ENCODE data around the gene VSNL1.

VSNL1 gene

DNA sequence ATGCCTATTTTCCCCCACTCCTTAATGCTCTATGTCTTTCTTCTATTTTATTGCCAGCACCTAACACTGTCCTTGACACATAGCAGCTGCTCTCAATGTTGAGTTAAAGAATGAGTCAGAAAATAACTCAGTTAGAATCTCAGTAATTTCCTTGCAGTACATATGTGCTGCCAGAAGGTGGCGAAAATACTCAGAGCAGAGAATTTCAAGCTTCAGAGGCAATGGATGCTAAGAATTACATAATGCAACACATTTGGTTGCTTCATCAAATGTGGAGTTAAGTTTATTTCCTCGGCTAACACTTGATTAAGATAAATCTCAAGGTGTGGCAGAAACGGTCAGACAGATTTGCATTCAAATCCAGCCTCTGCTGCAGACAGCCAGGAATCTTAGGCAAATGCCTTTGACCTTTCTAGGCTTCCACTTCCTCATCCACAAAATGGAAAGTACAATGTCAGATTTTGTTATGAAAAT, 105.6 kb downstream of the VSNL1 start:
- DNase-seq (ENCODE audit: low read depth), result peak; percentile 68

DNA sequence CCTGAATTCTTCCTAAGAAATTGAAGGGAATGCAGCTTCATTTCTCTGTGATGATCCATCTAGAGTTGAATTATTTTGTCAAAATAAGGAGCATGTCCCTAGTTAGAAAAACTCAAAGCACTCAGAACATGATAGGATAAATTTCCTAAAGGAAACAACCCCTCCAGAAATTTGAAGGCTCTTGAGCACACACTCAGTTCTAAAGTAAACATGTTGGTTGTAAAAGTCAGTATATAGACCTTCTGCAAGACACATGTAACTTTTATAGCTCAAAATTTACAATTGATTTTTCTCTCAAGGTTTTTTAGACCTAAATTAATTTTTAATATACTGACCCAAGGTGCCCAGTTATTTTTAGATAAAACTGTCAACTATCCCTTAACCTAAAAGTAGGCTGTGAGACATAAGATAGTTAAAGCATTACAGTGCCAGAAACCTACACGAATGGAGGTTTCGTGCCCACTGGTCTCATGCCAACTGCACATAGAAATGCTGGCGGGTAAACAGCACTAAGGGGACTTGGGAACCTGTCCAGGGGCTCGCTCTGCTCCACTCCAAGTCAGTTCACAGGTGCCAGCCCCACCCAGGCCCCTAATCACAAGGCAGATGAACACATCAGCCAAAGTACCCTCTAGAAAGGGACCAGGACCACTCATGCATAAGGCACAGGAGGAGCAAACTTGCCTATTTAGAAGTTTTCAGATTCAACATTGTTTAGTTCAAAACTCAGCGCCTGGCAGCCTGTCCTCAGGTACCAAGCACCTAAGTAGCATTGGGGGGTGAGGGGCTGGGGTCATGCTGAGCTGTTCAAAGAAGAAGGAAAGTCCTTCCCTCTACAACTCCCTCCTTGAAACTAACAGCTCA, 106.6 kb downstream of the VSNL1 start:
- DNase-seq (ENCODE audit: low read depth), result no peak

DNA sequence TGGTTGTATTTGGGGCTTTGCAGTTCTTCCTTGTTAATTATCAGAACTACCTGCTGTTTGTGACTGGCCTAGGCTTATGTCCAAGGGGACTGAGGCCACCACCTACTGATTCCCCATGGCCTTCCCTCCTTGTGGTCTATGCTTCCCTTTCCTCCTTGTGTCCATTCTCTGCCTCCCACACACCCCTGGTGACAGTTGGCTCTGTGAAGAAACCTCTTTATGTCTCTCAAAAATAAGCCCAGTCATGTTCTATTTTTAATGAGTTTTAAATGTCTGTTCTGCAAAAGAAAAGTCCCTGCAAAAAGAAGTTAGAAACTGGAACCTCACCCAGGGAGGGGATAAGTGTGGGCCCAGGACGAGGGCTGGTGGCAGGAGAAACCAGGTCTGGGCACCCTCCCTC, 108.1 kb downstream of the VSNL1 start:
- DNase-seq (ENCODE audit: low read depth), result no peak

DNA sequence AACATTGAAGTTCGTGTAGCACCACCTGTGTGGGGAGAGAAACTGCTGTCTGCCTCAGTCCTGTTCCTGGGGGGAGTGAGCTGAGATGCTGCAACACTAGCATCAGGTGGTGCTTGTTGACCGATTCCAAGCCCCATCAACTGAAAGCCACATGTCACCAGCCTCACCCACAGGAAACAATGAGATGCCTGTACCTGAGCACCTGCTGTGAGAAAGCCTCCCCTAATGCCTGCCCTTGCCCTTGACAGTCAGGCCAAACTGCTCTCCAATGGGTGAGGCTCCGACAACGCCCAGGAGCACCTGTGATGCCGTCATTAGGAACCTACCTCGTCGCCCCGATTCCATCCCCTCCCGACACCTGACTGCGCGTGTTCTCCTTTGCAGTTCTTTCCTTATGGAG, 108.5 kb downstream of the VSNL1 start:
- no peak for DNase-seq (ENCODE audit: low read depth)

DNA sequence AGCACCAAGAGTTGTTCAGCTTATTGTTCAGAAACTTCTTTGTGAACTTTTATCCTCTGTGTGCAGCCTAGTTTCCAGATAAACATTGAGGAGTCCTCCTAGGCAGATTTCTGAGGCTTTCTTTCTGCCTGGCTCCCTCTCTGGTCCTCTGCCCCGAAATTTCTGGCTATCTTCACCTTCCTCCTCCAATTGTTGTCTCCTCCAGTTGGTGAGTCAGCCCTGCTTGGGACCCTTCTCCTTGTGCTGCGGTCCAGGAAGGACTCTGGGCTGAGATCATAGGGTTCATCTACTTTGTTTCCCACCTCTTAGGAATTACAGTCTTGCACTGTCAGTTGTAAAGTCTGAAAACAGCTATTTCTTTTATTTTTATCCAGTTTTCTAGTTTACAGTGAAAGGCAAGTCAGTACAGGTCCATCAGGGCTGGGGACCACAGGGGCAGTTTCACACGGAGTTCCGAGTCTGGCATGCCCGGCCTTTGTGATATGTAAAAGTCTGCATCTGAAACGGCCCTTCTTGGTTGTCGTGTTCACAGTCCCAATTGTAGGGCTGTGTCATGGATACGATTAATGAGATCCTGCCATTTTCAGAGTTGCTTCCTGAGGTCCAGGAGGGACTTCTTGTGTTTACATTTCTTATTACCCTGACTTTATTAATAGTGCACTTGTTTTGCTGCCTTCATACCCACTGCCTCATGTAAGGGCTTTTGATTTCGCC, 112.3 kb downstream of the VSNL1 start:
- no peak for DNase-seq (ENCODE audit: low read depth)

DNA sequence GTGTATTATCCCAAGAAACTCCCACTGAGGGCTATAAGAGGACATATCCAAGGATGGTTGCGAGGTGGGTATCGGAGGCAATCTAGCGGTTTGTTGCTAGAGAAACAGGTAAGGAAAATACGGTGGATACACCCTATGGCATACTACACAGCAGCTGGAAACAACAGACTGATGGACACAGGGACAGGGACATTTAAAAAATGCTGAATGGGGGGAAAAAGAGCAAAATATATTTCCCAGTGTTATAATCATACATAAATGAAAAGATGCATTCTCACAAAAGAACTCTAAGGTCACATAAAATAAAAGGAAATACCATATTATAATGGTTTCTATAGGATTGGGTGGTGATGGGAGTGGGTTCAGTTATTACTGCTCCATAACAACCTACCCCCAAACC, 117.3 kb downstream of the VSNL1 start:
- no peak for DNase-seq (ENCODE audit: low read depth)

DNA sequence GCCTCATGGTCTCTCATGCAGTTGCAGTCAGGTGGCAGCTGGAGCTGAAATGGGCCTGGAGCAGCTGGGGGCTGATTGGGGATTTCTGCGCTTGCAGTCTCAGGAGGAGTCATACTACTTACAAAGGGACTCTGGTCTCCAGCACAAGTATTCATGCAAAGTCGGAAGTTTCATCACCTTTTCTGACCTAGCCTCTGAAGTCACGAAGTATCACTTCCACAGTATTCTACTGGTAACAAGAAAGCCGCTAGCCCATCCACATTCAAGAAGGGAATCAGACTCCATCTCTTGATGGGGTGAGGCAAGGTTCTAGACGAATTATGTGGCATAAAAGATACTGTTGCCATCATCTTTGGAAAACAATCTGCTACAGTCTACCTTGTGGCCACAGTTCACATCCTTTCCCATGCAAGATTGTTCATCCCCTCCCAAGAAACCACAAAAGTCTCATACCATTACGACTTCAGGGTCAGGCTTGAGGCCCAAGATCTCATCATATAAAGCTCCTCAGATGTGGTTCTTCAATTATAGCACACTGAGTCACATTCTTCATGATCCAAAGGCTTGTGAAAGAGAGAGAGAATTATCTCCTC, 117.9 kb downstream of the VSNL1 start:
- no peak for DNase-seq (ENCODE audit: low read depth)

DNA sequence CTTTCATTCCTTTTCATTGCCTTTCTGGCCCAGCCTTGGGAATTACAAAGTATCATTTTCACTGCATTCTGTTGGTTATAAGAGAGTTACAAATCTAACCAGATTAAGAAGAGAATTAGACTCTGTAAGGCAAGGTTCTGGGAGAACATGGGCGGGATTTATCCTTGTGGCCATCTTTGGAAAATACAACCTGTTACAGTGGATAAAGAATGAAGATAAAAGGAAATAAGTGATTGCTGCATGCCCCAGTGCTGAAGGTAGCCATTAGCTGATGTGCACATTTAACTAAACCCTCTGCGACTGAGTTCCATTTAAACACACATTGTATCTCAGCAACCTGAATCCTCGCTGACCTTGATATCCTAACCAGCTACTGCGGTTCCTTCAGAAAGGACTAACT, 119.7 kb downstream of the VSNL1 start:
- no peak for DNase-seq (ENCODE audit: low read depth)

DNA sequence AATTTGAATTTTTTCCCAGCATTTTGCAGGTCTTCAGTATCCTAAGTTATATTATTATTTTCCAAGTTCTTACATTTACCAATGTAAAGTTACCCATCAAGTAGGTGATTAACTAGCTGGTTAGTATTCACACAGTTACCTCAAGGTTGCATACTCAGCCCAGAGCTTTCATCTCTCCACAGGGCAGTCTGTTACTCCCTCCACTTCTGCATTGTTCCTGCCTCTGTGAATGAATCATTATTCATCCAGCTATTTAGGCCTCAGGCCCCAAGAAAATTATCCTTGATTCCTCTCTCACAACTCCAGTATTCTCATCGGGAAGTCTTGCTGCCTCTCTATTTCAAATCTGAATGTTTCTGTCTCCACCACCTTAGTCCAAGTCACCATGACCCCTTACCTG, 121.0 kb downstream of the VSNL1 start:
- no peak for DNase-seq (ENCODE audit: low read depth)

DNA sequence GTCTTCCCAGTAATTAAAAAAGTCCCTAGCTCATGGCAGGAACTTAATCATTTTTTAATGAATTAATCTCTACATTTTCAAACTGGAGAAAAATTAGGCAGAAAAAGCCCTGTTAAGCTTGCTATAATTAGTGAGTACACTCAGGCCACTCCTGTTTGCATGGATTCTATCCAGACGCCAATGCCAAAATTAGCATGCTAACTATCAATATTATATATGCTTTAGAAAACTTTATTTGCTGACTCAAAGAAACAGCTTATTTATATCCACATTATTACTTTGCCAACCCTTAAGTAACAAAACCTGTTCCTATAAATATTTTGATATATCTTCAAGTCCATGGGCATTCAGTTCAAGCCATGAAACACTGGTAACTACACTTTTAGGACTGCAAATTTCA, 122.2 kb downstream of the VSNL1 start:
- DNase-seq (ENCODE audit: low read depth), result no peak

DNA sequence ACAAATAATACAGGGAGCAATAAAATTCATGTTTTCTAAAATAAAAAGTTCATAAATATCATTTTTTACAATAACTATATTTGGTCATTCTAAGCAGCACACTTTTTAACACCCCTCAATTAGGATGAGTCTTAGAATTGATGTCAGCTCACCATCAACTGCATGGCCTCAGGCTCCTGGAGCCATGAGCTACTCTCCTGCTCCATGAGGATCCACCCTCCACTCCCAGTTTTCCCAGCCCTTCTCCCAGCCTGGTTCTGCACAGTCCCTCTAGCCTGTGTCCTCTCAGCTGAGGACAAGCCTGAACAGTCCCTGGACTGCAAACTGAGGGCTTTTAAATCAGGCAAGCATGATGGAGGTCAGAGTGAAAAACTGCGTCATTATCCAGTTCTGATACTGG, 124.0 kb downstream of the VSNL1 start:
- no peak for DNase-seq (ENCODE audit: low read depth)

DNA sequence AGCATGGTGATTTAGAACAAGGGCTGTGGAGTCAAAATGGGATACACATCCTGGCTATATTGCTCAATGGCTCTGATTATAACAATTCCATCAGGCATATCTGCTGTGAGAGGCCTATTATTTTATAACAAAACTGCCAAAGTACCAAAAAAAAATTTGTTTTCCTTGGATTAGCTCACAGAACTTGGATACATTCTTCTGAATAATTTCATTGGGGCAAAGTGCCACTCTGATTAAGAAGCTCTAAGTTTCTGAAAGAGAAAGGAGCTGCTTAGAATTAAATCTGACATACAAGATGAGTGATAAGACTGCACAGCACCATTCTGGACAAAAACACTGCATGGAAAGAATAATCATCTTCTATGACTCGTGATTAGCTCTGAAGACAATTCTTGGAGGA, 127.4 kb downstream of the VSNL1 start:
- no peak for DNase-seq (ENCODE audit: low read depth)

DNA sequence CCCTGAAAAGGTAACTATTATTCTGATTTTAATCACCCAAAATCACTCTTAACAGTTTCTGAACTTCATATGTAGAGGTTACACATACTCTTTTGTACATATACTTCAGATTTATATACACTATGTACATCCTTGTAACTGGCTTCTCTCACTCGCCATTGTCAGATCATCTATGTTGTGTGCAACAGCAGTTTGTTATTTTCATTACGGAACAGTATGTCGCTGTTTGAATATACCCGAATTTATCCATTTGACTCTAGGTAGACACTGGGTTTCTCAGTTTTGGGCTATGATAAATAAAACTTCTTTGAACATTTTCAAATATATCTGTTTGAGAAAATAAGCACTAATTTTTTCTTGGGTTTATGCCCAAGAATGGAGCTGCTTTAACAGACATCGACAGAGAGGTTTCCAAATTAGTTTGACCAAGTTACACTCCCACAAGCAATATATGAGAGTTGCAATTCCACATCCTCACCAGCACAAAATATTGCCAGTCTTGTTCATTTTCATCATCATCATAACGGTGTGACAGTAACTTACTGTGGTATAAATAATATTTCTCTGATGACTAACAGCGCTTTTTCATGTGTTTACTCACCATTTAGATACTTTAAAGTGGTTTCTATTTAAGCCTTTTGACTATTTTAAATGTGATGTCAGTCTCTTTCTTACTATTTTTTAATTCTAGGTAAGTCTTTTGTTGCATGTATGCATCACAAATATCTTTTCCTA, 132.3 kb downstream of the VSNL1 start:
- peak; percentile 2 for DNase-seq (ENCODE audit: low read depth)

DNA sequence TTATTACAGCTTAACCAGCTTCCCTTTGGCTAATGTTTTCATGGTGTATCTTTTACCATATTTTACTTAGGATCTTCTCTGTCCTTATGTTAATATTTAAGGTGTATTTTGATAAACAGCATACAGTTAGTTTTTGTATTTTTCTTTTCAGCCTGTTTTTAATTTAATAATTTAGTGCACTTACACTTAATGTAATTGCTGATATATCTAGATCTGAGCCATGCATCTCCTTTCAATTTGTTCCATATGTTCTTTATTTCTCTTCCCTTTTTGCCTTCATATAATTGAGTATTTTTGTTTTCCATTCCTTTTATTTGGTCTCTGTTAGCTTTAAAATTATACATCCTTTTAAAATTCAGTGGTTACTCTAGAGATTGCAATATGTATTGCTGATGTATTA, 134.3 kb downstream of the VSNL1 start:
- DNase-seq (ENCODE audit: low read depth), result no peak

DNA sequence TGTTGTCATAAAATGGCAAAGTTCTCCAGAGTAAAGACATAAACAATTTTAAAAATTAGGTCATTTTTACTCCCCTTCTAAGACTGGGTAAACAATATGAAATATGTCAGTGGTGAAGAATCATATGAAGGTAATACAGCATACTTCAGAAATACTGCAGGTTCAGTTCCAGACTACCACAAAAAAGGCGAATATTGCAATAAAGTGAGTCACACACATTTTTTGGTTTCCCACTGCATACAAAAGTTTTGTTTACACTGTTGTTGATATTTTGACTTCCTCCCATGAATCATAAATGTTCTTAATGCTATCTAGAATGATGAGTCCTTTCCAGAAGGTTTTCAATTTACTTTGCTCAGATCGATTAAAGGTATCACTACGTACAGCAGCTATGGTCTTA, 139.6 kb downstream of the VSNL1 start:
- DNase-seq (ENCODE audit: low read depth), result no peak

DNA sequence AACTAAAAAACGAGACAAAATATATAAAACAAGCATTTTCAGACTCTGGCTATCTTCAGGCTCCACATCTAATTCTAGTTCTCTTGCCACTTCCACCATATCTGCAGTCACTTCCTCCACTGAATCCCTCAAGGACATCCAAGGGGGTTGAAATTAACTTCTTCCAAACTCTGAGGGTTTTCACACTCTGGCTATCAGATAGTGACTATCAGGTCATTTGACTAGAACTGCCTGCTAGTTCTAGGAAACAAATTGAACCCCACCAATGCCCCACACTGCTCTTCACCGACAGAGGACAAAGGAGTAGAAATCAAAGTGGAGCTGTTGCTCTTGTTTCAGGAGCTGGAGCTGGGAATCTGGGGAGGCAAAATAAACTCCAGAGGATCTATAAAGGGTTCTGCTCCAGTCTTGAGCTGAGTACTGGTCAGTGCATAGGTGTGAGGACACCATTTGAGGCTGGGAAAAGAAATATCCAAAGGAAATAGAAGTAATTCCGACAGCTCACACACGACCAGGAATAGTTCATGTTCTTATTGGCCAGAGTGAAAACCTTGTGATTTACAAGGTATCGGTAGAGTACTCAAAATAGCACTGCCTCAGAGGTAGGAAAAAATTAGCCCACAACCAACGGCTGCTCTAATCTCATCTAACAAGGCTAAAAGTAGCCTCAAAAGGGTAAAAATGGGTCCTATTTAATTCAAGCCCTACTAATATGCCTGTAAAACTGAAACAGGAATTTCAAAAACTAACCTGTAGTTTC, 141.8 kb downstream of the VSNL1 start:
- DNase-seq (ENCODE audit: low read depth), result no peak

DNA sequence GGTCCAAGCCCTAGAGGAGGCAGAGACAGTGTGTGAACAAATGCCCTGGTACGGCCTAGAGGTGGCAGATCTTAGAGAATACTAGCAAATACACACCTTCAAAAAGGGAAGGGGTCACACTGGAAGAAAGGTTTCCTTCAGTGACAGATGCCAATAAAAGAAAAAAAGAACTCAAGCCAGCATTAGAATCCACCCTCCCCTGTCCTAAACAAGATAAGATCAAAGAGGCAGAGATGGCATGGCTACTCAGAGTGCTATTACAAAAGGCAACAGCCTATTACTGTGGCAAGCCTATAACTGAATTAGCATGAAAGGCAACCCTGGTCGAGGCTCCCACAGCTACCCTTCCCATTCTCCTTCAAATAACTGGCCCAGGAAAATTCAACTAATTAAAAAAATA, 143.5 kb downstream of the VSNL1 start:
- no peak for DNase-seq (ENCODE audit: low read depth)

DNA sequence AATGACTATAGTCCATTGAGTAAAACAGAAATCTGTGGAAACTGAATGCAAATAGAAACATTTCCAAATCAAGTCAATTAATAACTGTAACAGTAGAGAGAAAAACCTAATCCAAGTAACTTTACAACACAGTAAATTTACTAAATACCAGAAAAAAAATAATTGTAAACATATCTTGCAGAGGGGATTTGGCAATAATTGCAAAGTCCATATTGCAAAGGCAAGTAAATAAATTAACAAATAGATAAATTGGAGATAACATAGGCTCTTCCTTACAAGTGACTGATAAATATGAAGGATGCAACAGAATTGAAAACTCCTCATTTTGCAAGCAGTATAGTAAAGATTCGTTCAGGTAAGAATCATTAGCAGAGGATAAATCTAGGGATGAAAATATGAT, 148.1 kb downstream of the VSNL1 start:
- DNase-seq (ENCODE audit: low read depth), result no peak

DNA sequence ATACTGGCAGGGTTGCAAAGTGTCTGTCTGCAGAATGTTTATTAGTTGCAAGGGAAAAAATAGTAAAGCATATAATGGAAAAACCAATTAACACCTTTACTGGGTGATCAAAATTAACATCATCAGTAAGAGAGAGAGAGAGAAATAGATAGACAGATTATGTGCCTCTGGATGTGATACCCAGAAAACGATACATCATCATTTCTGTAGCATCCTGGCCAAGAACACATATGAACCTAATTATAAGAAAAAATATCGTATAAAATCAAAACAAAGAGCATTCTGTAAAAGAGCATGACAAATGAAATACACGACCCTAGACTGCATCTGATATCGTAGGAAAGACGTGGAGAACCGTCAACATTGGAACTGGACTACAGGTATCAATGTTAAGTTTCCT, 148.5 kb downstream of the VSNL1 start:
- no peak for DNase-seq (ENCODE audit: low read depth)

DNA sequence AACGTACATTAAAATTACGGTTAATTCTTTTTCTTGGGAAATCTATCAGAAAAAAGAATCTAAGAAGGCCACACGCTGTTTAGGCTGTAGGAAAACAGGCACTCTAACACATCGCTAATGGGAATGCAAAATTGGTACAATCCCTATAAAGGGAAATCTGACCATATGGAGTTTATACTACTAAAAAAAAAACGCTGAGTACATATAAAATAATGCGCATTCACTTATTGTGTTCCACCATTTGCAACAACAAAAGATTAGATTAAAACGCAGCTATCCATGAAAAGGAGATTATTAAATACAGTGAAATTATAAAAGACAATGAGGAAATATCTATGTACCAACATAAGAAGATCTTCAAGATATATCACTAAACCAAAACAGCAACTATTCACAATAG, 150.3 kb downstream of the VSNL1 start:
- DNase-seq (ENCODE audit: low read depth), result no peak

Measured in fibroblast of the conjunctiva (primary cell).